ENCODE data around the gene MAGEA10. TPM values are rescaled to one million over a fixed set of nuclear protein-coding genes. Genes with fewer than 3 reads are reported as not detected.
"Not testable (repeated sequence)": the region's sequence is repeated elsewhere in the genome, so short reads cannot be mapped to it uniquely, and the experiment has no call there.

MAGEA10 gene
- total RNA-seq (not detected in 2 replicates), polyA plus RNA-seq (not detected in 2 replicates)

GRCh38 chrX:152138388-152138784 lies at the start of gene MAGEA10:
TSS of gene MAGEA10 (minus strand) at chrX:152138577. CDS start at chrX:152135620, 2,957 bp downstream.
- H3K4me1 ChIP-seq (ENCODE audit: low read depth) = no peaks in the 10 kb centered on the region
- no peak for DNase-seq (ENCODE audit: low read depth in 1 of 2, low spot score in 1 of 2)
- H3K27me3 ChIP-seq = no peaks in the 10 kb centered on the region
- H3K27ac ChIP-seq = no peak within 1 kb of the TSS
- no peak within 1 kb of the TSS for H3K4me3 ChIP-seq
- no peaks in the 10 kb centered on the region for H3K36me3 ChIP-seq
- TF ChIP-seq CTCF (IDR thresholded peaks at IDR 0.05; ENCODE audit: low read depth, low read length) = no peak
- H3K9me3 ChIP-seq (ENCODE audit: low read depth) = no peaks in the 10 kb centered on the region

GRCh38 chrX:152177497-152178269 lies 39.3 kb upstream of the MAGEA10 start:
- no peak overlapping the region for H3K27ac ChIP-seq
- no peaks in the 10 kb centered on the region for H3K4me1 ChIP-seq (ENCODE audit: low read depth)
- no peaks in the 10 kb centered on the region for H3K9me3 ChIP-seq (ENCODE audit: low read depth)
- no peak overlapping the region for H3K4me3 ChIP-seq
- no peaks in the 10 kb centered on the region for H3K36me3 ChIP-seq
- no peak for TF ChIP-seq CTCF (IDR thresholded peaks at IDR 0.05; ENCODE audit: low read depth, low read length)
- no peaks in the 10 kb centered on the region for H3K27me3 ChIP-seq
- no peak for DNase-seq (ENCODE audit: low read depth in 1 of 2, low spot score in 1 of 2)

GRCh38 chrX:152177052-152177451 lies 38.7 kb upstream of the MAGEA10 start:
- H3K4me1 ChIP-seq (ENCODE audit: low read depth) = no peaks in the 10 kb centered on the region
- no peak for DNase-seq (ENCODE audit: low read depth in 1 of 2, low spot score in 1 of 2)
- H3K36me3 ChIP-seq = no peaks in the 10 kb centered on the region
- no peak overlapping the region for H3K27ac ChIP-seq
- no peaks in the 10 kb centered on the region for H3K9me3 ChIP-seq (ENCODE audit: low read depth)
- H3K27me3 ChIP-seq = no peaks in the 10 kb centered on the region
- no peak for TF ChIP-seq CTCF (IDR thresholded peaks at IDR 0.05; ENCODE audit: low read depth, low read length)
- H3K4me3 ChIP-seq = no peak overlapping the region

- not testable (repeated sequence) for DNase-seq (ENCODE audit: low read depth in 1 of 2, low spot score in 1 of 2); H3K27ac ChIP-seq; H3K27me3 ChIP-seq; H3K36me3 ChIP-seq; H3K9me3 ChIP-seq (ENCODE audit: low read depth); H3K4me3 ChIP-seq; H3K4me1 ChIP-seq (ENCODE audit: low read depth)
Observed at GRCh38 chrX:152175892-152176291, 37.5 kb upstream of the MAGEA10 start.

DNA sequence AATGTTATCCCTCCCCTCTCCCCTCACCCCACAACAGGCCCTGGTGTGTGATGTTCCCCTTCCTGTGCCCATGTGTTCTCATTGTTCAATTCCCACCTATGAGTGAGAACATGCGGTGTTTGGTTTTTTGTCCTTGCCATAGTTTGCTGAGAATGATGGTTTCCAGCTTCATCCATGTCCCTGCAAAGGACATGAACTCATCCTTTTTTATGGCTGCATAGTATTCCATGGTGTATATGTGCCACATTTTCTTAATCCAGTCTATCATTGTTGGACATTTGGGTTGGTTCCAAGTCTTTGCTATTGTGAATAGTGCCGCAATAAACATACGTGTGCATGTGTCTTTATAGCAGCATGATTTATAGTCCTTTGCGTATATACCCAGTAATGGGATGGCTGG lies 35.5 kb upstream of the MAGEA10 start:
- not testable (repeated sequence) for H3K9me3 ChIP-seq (ENCODE audit: low read depth); DNase-seq (ENCODE audit: low read depth in 1 of 2, low spot score in 1 of 2); H3K27me3 ChIP-seq; H3K27ac ChIP-seq; H3K4me3 ChIP-seq; H3K4me1 ChIP-seq (ENCODE audit: low read depth); H3K36me3 ChIP-seq

DNA sequence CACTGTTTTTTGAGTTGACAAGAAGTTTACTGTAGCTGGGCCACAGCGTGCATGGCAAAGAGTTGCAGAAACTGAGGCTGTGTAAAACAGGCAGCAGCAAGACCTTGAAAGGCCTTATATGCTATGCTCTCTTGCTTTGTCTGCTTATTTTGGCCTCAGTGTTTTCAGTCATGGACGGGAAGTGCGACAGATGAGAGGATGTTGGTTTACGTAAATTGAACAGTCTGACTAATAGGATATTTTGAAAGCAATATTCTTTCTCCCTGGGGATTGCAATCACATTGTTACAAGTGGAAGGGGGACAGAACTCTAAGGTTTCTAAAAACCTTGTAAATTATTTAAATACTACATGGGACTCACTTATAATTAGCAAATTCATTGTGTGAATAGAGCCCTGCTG lies 32.2 kb upstream of the MAGEA10 start:
- Histone ChIP-seq H3K27me3 (no peaks in the 10 kb centered on the region), H3K4me1 (ENCODE audit: low read depth) (no peaks in the 10 kb centered on the region), H3K4me3 (no peak overlapping the region), H3K36me3 (no peaks in the 10 kb centered on the region), H3K9me3 (ENCODE audit: low read depth) (no peaks in the 10 kb centered on the region), H3K27ac (no peak overlapping the region)
- no peak for DNase-seq (ENCODE audit: low read depth in 1 of 2, low spot score in 1 of 2)
- TF ChIP-seq CTCF (IDR thresholded peaks at IDR 0.05; ENCODE audit: low read depth, low read length) = no peak

All from cardiac muscle cell (in vitro differentiated cells and primary cell).